Fibroblast of skin of left biceps (primary cell): ENCODE data around the gene MUC13.
"Not testable (repeated sequence)": the region's sequence is repeated elsewhere in the genome, so short reads cannot be mapped to it uniquely, and the experiment has no call there.

Source experiments
- DNase-seq, 2 experiments: peaks; one replicate each; pipeline ENCODE4 v3.0.0-alpha.2; 2013; ENCODE audit warnings: low read depth in 2 of 2

Gene MUC13

DNA sequence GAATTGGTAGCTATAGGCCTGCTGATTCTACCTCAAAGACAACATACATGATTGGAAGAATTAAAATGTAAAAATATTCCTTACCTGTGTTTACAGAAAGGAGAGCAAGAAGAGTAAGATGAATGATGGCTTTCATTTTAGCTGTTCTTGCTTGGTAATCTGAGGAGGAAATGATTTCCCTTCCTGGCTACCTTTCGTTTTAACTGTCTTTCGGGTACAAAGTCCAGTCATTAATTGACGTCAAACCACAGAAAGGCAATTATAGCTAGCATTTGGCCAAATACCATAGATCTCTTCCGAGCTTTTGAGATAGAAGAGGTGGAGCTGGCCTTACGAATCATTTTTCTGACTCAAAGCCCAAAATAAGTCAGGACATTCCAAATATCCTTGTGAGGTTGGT is at the start of gene MUC13:
TSS of gene MUC13 (minus strand) at position 175 of the 400 bp plus-strand sequence. CDS start at position 136, 39 bp downstream.
- no peak for DNase-seq

DNA sequence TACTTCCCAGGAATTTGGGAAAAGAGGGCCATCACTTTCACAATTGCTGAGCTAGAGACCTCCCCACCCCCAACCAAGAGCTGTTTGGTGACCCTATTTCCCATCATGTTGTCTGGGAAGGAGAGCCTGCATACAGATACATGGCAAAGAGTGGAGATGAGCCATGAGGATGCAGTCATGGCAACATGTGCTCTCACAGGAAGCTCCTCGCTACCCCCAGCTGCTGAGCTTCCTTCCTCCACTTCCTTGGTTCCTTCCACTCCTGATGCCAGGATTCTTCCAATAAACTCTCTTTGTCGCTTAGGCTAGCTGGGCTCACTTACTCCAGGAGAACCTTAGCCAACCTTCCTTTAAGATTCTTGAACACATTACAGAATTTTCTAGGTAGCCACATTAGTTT is 48.3 kb upstream of the MUC13 start:
- no peak for DNase-seq

- no peak for DNase-seq
Measured at GRCh38 chr3:124981472-124981871, 46.9 kb upstream of the MUC13 start.

DNA sequence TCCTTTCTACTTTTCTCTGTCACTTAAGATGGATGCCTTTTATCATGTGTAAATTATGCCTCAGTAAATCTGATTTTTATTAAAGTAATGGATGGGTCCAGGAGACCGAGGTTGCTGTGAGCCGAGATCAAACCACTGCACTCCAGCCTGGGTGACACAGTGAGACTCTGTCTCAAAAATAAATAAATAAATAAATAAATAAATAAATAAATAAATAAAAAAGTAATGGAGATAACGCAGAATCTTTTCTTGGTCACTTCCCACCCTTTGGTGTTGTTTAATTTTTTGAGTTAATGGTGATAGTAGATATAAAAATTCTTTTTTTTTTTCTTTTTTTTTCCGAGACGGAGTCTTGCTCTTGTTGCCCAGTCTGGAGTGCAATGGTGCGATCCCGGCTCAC is 44.1 kb upstream of the MUC13 start:
- no peak for DNase-seq

DNA sequence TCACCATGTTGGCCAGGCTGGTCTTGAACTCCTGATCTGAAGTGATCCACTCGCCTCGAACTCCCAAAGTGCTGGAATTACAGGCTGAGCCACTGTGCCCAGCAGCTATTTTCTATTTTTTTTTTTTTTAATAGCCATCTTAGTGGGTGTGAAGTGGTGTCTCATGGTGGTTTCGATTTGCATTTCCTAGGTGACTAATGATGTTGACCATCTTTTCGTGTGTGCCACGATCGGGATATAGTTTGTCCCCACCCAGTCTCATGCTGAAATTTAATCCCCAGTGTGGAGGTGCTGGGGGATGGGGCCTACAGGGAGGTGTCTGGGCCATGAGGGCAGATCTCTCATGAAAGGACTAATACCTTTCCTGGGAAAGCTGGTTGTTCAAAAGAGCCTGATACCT is 41.8 kb upstream of the MUC13 start:
- DNase-seq, result no peak

- DNase-seq, result no peak
Measured at GRCh38 chr3:124974691-124975090, 40.1 kb upstream of the MUC13 start.

GRCh38 chr3:124973290-124973689 is 38.7 kb upstream of the MUC13 start:
- no peak for DNase-seq

DNA sequence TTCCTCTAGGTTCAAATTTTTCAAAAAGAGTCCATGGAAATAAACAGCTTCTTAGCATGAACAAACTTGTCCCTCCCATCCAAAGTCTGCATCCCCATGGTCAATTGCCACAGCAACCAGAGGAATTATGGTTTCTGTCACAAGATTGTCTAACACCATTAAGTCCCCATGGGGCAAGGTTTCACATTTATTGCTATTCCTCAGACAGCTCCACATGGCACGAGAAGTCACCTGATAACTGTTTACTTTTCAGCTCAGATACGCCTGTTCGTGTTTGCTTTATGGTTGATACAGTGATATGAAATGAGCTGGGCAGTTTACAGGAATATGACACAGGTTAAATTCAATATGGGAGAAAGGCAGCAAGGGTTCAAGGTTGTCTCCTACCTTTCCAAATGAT is 37.9 kb upstream of the MUC13 start:
- no peak for DNase-seq

GRCh38 chr3:124969963-124970722 is 35.6 kb upstream of the MUC13 start:
- DNase-seq, result no peak

- DNase-seq, result no peak
Measured at GRCh38 chr3:124969190-124969589, 34.6 kb upstream of the MUC13 start.

GRCh38 chr3:124967964-124968363 is 33.4 kb upstream of the MUC13 start:
- no peak for DNase-seq

DNA sequence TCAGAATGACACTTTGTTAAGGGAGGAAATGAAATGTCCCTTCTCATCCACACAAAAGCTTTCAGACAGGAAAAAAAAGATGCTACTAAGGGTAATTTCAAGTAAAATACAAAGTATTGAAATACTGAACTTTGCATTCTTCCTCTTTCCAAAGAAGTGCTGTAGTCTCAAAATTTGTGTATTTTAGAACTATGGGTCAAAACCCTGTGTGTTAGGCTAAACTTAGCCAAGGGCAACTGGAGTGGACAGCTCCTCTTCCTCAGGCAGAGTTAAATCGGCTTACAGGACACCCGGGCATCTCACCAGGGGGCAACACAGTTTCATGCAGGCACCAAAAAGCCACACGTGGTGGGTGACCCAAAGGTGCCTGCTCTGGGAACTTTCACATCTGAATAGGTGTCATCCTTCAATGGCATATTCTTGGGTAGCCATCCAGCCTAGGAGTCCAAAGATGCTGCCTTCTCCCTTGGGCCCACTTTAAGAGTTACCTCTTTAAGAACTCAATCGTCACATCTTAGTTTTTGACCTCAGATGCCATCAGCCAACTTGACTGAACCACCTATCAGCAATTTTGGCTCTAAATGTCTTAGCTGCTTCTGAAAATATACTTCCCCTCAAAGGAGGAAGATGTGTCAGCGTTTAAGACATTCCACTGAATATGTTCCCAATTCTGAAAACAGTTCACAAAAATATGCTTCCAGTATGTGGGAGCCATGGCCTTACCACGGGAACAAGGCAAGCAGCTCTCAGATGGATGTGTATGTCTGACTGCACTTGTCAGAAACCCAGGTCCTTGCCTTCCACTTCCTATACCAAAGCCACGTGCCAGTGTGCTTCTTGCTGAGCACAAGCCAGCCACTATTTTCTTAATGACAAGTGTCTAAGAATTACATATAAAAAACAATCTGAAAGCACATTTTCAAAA is 32.2 kb upstream of the MUC13 start:
- DNase-seq, result no peak

- DNase-seq, result no peak
Measured at GRCh38 chr3:124965413-124965812, 30.9 kb upstream of the MUC13 start.

DNA sequence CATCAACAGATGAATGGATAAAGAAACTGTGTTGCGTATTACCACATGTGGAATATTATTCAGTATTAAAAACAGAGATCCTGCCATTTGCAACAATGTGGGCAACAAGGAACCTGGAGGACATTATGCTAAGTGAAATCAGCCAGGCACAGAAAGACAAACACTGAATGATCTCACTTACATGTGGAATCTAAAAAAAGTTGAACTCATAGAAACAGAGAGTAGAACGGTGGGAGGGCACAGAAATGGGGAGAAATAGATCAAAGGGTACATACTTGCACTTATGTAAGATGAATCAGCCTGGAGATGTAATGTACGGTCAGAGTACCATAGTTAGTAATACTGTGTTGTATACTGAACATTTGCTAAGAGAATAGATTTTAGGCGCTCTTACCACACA is 29.8 kb upstream of the MUC13 start:
- DNase-seq, result no peak

- no peak for DNase-seq
Measured at GRCh38 chr3:124963755-124964154, 29.2 kb upstream of the MUC13 start.

DNA sequence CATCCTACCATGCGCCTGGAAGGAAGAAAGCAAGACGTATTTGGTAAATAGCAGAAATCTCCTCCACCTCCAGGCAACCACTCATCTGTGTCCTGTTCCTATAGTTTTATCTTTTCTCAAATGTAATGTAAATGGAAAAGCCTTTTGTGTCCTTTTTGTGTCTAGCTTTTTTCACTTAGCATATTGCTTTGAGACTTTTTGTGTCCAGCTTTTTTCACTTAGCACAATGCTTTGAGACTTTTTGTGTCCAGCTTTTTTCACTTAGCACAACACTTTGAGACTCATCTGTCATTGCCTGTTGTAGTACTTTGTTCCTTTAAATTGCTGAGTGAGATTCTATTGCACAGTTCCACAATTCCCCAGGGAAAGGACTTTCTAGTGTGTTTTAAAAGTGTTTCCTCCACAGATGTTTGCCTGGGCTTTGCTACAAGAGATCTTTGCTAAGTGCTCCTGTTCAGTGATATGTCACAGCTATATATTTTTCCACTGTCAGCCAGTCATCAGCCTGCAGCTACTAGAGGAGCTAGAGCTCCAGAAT is 27.9 kb upstream of the MUC13 start:
- no peak for DNase-seq

GRCh38 chr3:124960698-124961097 is 26.1 kb upstream of the MUC13 start:
- no peak for DNase-seq

DNA sequence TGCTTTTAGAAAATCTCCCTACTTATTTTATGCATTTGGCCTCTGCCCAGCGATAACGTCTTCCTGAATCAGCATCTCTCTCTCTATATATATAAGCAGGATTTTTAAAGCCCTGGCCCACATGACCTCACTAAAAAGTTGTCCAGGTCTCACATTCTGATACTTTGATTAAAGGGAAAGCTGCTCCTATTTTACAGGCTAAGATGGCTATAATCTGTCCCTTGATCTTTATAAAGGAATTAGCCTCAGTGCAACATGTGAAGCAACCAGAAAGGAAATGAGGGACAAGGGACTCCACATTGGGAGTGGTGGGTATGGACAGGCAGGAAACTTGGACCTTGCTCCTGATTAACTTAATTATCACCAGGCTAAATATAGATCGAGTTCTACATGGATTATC is 25.6 kb upstream of the MUC13 start:
- no peak for DNase-seq

DNA sequence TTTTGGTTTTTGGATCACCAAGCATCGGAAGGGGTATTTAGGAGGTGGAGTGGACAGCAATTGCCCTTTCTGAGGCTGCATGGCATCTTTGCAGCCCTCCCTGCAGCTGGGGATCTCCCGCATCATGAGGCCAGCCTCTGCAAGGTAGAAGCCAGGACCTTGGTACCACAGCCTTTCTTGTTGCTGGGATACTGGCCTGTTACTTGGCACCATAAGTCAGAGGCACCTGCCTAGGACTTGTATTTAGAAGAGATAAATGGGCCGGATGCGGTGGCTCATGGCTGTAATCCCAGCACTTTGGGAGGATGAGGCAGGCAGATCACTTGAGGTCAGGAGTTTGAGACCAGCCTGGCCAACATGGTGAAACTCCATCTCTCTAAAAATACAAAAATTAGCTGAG is 23.4 kb upstream of the MUC13 start:
- DNase-seq, result not testable (repeated sequence)

- no peak for DNase-seq
Measured at GRCh38 chr3:124952282-124952855, 17.8 kb upstream of the MUC13 start.

DNA sequence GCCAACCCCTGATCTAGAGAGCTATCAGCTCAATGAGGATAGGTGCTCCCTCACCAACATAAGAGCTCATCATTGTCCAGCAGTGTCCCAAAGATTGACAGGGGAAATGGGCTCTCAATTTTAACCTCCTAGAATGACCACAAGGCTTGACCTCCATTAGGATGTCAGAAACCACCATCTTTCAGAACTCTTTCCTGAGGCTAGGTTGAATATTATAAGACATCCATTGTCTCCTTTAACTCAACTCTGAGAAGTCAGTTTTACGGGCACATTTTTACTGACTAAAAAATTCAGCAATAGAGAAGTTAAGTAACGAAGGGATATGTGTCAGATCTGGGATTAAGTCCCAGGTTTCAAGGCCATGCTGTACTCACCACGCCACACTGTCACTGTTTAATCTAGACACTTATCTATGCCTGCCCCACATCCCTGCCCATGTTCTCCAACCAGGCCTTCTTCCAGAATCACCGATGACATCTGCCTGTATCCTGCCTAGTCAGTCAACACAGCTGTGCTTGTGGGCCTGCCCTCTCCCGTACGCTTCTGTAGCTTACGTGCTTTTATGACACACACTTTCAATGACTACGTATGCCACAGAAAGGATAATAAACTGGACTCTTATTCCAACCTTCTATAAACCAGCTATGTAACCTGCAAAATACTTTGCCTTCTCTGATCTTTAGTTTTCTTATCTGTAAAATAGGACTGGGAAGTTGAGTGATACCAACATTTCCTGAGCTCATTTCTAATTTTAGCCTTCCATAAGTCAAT is 17.1 kb upstream of the MUC13 start:
- no peak for DNase-seq

GRCh38 chr3:124950026-124950425 is 15.5 kb upstream of the MUC13 start:
- no peak for DNase-seq
